IMR-90 (cell line): Measurements from ENCODE around the gene SLC2A6. TPM values are rescaled to one million over a fixed set of nuclear protein-coding genes. Genes with fewer than 3 reads are reported as not detected.
A peak's percentile ranks its signal among the peaks of the same experiment; 100 is the strongest.

Source experiments
- ATAC-seq: fragments of 200-7000 bp; cut with Tn5 transposase; 2 replicates; pipeline ENCODE4 v1.9.1; 2020; ENCODE audit warnings: low read depth, mild to moderate bottlenecking, moderate library complexity
- BruUV-seq: library from RNA; stranded (reverse); fragments of 400-500 nt; replicated peaks from 2 replicates; lab custom pipeline; 2021; lab: Mats Ljungman, UMichigan
- CTCF ChIA-PET: fragments of 300-600 bp; formaldehyde crosslinking; extraction: SDS; loops from one replicate; lab custom pipeline; 2021; ENCODE audit warnings: antibody characterized with exemption; lab: Yijun Ruan, JAX
- POLR2A ChIA-PET: fragments of 300-600 bp; sonication (Branson Sonifier 250); formaldehyde crosslinking; loops from one replicate; lab custom pipeline; 2022; ENCODE audit warnings: antibody characterized with exemption; ENCODE audit not compliant: unreplicated experiment; lab: Charles Lee
- DNase-seq: peaks from one replicate; pipeline ENCODE4 v3.0.0; 2013
- H2AFZ ChIP-seq: replicated peaks from 2 replicates; pipeline ENCODE3; 2013; ENCODE audit warnings: low read length, mild to moderate bottlenecking; ENCODE audit not compliant: poor library complexity
- H2AK5ac ChIP-seq: 2 replicates; pipeline ENCODE4 v1.6.1; 2013; ENCODE audit warnings: low read depth, low read length, inconsistent platforms
- H2AK9ac ChIP-seq: replicated peaks from 2 replicates; pipeline ENCODE3; 2013; ENCODE audit warnings: mild to moderate bottlenecking, low read depth, low read length, moderate library complexity; ENCODE audit not compliant: poor library complexity
- H2BK120ac ChIP-seq: 2 replicates; pipeline ENCODE4 v1.6.1; 2013; ENCODE audit warnings: low read depth, low read length, inconsistent platforms
- H2BK15ac ChIP-seq: 3 replicates; pipeline ENCODE4 v1.6.1; 2013; ENCODE audit warnings: low read depth, low read length, inconsistent platforms
- H2BK20ac ChIP-seq: 2 replicates; pipeline ENCODE4 v1.6.1; 2013; ENCODE audit warnings: low read depth, mild to moderate bottlenecking, inconsistent platforms, low read length, moderate library complexity
- H2BK5ac ChIP-seq: 2 replicates; pipeline ENCODE4 v1.6.1; 2013; ENCODE audit warnings: mild to moderate bottlenecking, low read depth, low read length, inconsistent platforms; ENCODE audit not compliant: poor library complexity, severe bottlenecking
- H3K14ac ChIP-seq: replicated peaks from 2 replicates; pipeline ENCODE4 v1.6.1; 2013; ENCODE audit warnings: low read depth, low read length, inconsistent platforms
- H3K18ac ChIP-seq: 2 replicates; pipeline ENCODE4 v1.6.1; 2013; ENCODE audit warnings: low read depth, low read length, control low read depth
- H3K23ac ChIP-seq: 2 replicates; pipeline ENCODE4 v1.6.1; 2013; ENCODE audit warnings: low read depth, low read length, inconsistent platforms
- H3K27ac ChIP-seq: 2 replicates; pipeline ENCODE4 v1.5.1; 2013; ENCODE audit warnings: mild to moderate bottlenecking, control low read depth, low read length; ENCODE audit not compliant: insufficient read depth
- H3K27me3 ChIP-seq: 2 replicates; pipeline ENCODE4 v1.6.1; 2013; ENCODE audit warnings: low read length; ENCODE audit not compliant: control insufficient read depth, insufficient read depth
- H3K36me3 ChIP-seq: 2 replicates; pipeline ENCODE4 v1.6.1; 2013; ENCODE audit warnings: low read length, mixed read lengths; ENCODE audit not compliant: control insufficient read depth, insufficient read depth
- H3K4ac ChIP-seq: 2 replicates; pipeline ENCODE4 v1.6.1; 2013; ENCODE audit warnings: low read depth, low read length, inconsistent platforms
- H3K4me1 ChIP-seq: 2 replicates; pipeline ENCODE4 v1.6.1; 2013; ENCODE audit warnings: low read length, mixed read lengths; ENCODE audit not compliant: control insufficient read depth, insufficient read depth
- H3K4me2 ChIP-seq: 2 replicates; pipeline ENCODE4 v1.6.1; 2013; ENCODE audit warnings: low read depth, mild to moderate bottlenecking, control low read depth, low read length, moderate library complexity
- H3K4me3 ChIP-seq: 2 replicates; pipeline ENCODE4 v1.5.1; 2013; ENCODE audit warnings: low read depth, mild to moderate bottlenecking, control low read depth, low read length, moderate library complexity; ENCODE audit not compliant: insufficient read depth
- H3K56ac ChIP-seq: 2 replicates; pipeline ENCODE4 v1.6.1; 2013; ENCODE audit warnings: low read length, inconsistent platforms; ENCODE audit not compliant: insufficient read depth; ENCODE audit errors: extremely low read depth
- H3K79me1 ChIP-seq, 2 experiments: 2 replicates each; pipeline ENCODE4 v1.6.1; 2013; ENCODE audit warnings: low read length in 2 of 2, inconsistent platforms in 1 of 2, low read depth in 1 of 2
- H3K9ac ChIP-seq: 2 replicates; pipeline ENCODE4 v1.6.1; 2013; ENCODE audit warnings: low read depth, low read length, control low read depth
- H3K9me1 ChIP-seq: 2 replicates; pipeline ENCODE4 v1.6.1; 2013; ENCODE audit warnings: low read length, inconsistent platforms; ENCODE audit not compliant: insufficient read depth
- H3K9me3 ChIP-seq: 2 replicates; pipeline ENCODE4 v1.6.1; 2013; ENCODE audit warnings: low read length; ENCODE audit not compliant: control insufficient read depth, insufficient read depth
- H4K20me1 ChIP-seq: 2 replicates; pipeline ENCODE4 v1.6.1; 2013; ENCODE audit warnings: low read length, inconsistent platforms; ENCODE audit not compliant: insufficient read depth
- H4K5ac ChIP-seq: 2 replicates; pipeline ENCODE4 v1.6.1; 2013; ENCODE audit warnings: mild to moderate bottlenecking, low read depth, low read length, control low read depth
- H4K8ac ChIP-seq, 2 experiments: 2 replicates each; pipeline ENCODE4 v1.6.1; 2013; ENCODE audit warnings: low read depth in 2 of 2, low read length in 2 of 2, control low read depth in 1 of 2, inconsistent platforms in 1 of 2
- H4K91ac ChIP-seq: 2 replicates; pipeline ENCODE4 v1.6.1; 2013; ENCODE audit warnings: low read depth, low read length, inconsistent platforms; ENCODE audit not compliant: insufficient read depth
- CEBPB ChIP-seq: IDR thresholded peaks from 2 replicates; pipeline ENCODE4 v1.6.1; 2012; ENCODE audit warnings: low read depth, low read length, improper control_type of control experiment
- CHD1 ChIP-seq: IDR thresholded peaks from 2 replicates; pipeline ENCODE4 v1.6.1; 2012; ENCODE audit warnings: low read depth, low read length, improper control_type of control experiment
- ELK1 ChIP-seq: fragments of 150-350 bp; IDR thresholded peaks from 2 replicates; pipeline ENCODE4 v1.6.1; 2016; ENCODE audit warnings: low read depth, mild to moderate bottlenecking, low read length, moderate library complexity, borderline replicate concordance
- FOS ChIP-seq: fragments of 150-350 bp; IDR thresholded peaks from 2 replicates; pipeline ENCODE4 v1.6.1; 2016; ENCODE audit warnings: low read depth, low read length
- MAFK ChIP-seq: IDR thresholded peaks from 2 replicates; pipeline ENCODE4 v1.6.1; 2012; ENCODE audit warnings: low read depth, low read length, improper control_type of control experiment
- MAZ ChIP-seq: IDR thresholded peaks from 2 replicates; pipeline ENCODE4 v1.6.1; 2012; ENCODE audit warnings: low read depth, mild to moderate bottlenecking, low read length, improper control_type of control experiment, moderate library complexity, borderline replicate concordance
- MXI1 ChIP-seq: IDR thresholded peaks from 2 replicates; pipeline ENCODE4 v1.6.1; 2012; ENCODE audit warnings: low read depth, mild to moderate bottlenecking, low read length, moderate library complexity, borderline replicate concordance
- NFE2L2 ChIP-seq: fragments of 150-350 bp; IDR thresholded peaks from 2 replicates; pipeline ENCODE4 v1.6.1; 2016; ENCODE audit warnings: low read depth, mild to moderate bottlenecking, low read length
- POLR2A ChIP-seq: IDR thresholded peaks from 2 replicates; pipeline ENCODE4 v1.6.1; 2012; ENCODE audit warnings: mild to moderate bottlenecking, low read depth, low read length
- RAD21 ChIP-seq: IDR thresholded peaks from 2 replicates; pipeline ENCODE4 v1.6.1; 2012; ENCODE audit warnings: low read length, improper control_type of control experiment
- RCOR1 ChIP-seq: IDR thresholded peaks from 2 replicates; pipeline ENCODE4 v1.6.1; 2012; ENCODE audit warnings: mild to moderate bottlenecking, low read length, improper control_type of control experiment; ENCODE audit not compliant: insufficient replicate concordance
- RFX5 ChIP-seq: IDR thresholded peaks from 2 replicates; pipeline ENCODE4 v1.8.0; 2012; ENCODE audit warnings: low read depth, mild to moderate bottlenecking, low read length, moderate library complexity
- WGBS, 2 experiments: methylation state at CpG; one replicate each; pipeline versions ENCODE4 v1.1.5 to v1.1.7; 2013; ENCODE audit warnings: missing lambda C conversion rate in 2 of 2; ENCODE audit not compliant: insufficient read length in 1 of 2; ENCODE audit errors: extremely low coverage in 2 of 2; 5-methylcytosine and 5-hydroxymethylcytosine counted together
- dilution Hi-C: fragments of 300-500 bp; cut with HindIII; formaldehyde crosslinking; loops from one replicate; pipeline ENCODE4 v1.14.3; 2018; ENCODE audit warnings: low sequenced_read_pairs; ENCODE audit not compliant: unreplicated experiment
- in situ Hi-C: fragments of 300-500 bp; cut with MboI; formaldehyde crosslinking; loops from 3 replicates; pipeline ENCODE4 v1.14.3; 2019; ENCODE audit warnings: low sequenced_read_pairs, inconsistent platforms, mixed read lengths
- intact Hi-C: fragments of 100-400 bp; cut with micrococcal nuclease; formaldehyde crosslinking; loops from 2 replicates; pipeline ENCODE4 v1.10.0; 2022
- polyA plus RNA-seq, 3 experiments: library from polyadenylated mRNA; depleted of rRNA; stranded (reverse); fragments of >200 nt; gene quantifications; 2 replicates each; pipeline ENCODE4 v1.2.3, GENCODE V29; 2012; ENCODE audit warnings: low replicate concordance in 1 of 3
- total RNA-seq: library from RNA; depleted of rRNA; stranded (reverse); fragments of >200 nt; gene quantifications from 2 replicates; pipeline ENCODE4 v1.2.3, GENCODE V29; 2012
- TF ChIP-seq, protein P1 (sequence below): fragments of 150-350 bp; IDR thresholded peaks from 2 replicates; pipeline ENCODE4 v1.6.1; 2017; ENCODE audit warnings: mild to moderate bottlenecking, antibody characterized with exemption, low read length, low read depth
- TF ChIP-seq, protein P2 (sequence below): conservative IDR thresholded peaks from 2 replicates; pipeline ENCODE4 v1.5.1; 2012; ENCODE audit warnings: mild to moderate bottlenecking, low read depth, low read length, improper control_type of control experiment

SLC2A6 gene
- total and polyA plus RNA-seq, 2 of the 4 experiments (the other 2 are of a cell fraction): 2.9 to 8.5 TPM

GRCh38 chr9:133495327-133496293 is 16.7 kb upstream of the SLC2A6 start:
- intact Hi-C loops: no loop called here
- H3K4me1 ChIP-seq: peaks cover 2% of the 10 kb centered on the region; the same call in 1 of the 2 replicates
- H3K23ac ChIP-seq: no peak overlapping the region
- peak overlapping the region; percentile 11 for H2AK9ac ChIP-seq
- in situ Hi-C loops: loop anchor here (25.0 kb wide), 1 partner anchor 458 kb away; the partner anchor contains the start of gene GTF3C5
- ATAC-seq (no peak), DNase-seq (no peak)
- POLR2A ChIA-PET: no interaction called here
- peaks cover 63% of the 10 kb centered on the region for H3K27me3 ChIP-seq
- H4K8ac ChIP-seq: no peak overlapping the region
- no peaks in the 10 kb centered on the region for H3K79me1 ChIP-seq
- CTCF ChIA-PET: no interaction called here
- no peak overlapping the region for H2AK5ac ChIP-seq
- H4K5ac ChIP-seq: no peak overlapping the region
- WGBS, 2 experiments: 94% methylated on average over 15 of the region's 24 CpGs; no CpG with 5 or more reads in 1 of the 2 experiments
- no TSS peak for BruUV-seq
- peaks cover 5% of the 10 kb centered on the region; the same call in 1 of the 2 replicates for H3K9me1 ChIP-seq
- no peak overlapping the region for H3K9ac ChIP-seq
- H2BK120ac ChIP-seq: no peak overlapping the region
- dilution Hi-C loops: no loop called here
- H2AFZ ChIP-seq: no peak overlapping the region
- H3K18ac ChIP-seq: no peak overlapping the region
- no peak overlapping the region for H3K56ac ChIP-seq
- H2BK5ac ChIP-seq: no peak overlapping the region
- H3K4me2 ChIP-seq: no peak overlapping the region
- H3K14ac ChIP-seq: no peak overlapping the region
- no peak overlapping the region for H4K91ac ChIP-seq
- H3K36me3 ChIP-seq: no peaks in the 10 kb centered on the region
- no peak overlapping the region for H3K27ac ChIP-seq
- H2BK20ac ChIP-seq: no peak overlapping the region
- H4K20me1 ChIP-seq: no peaks in the 10 kb centered on the region
- H3K4me3 ChIP-seq: no peak overlapping the region
- H2BK15ac ChIP-seq: no peak overlapping the region
- H3K4ac ChIP-seq: no peak overlapping the region
- no peaks in the 10 kb centered on the region; the same call in 1 of the 2 replicates for H3K9me3 ChIP-seq
- no peak for TF ChIP-seq FOS
- TF ChIP-seq MAFK: no peak
- no peak for TF ChIP-seq CEBPB
- TF ChIP-seq, protein P1, sequence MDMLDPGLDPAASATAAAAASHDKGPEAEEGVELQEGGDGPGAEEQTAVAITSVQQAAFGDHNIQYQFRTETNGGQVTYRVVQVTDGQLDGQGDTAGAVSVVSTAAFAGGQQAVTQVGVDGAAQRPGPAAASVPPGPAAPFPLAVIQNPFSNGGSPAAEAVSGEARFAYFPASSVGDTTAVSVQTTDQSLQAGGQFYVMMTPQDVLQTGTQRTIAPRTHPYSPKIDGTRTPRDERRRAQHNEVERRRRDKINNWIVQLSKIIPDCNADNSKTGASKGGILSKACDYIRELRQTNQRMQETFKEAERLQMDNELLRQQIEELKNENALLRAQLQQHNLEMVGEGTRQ: no peak
- TF ChIP-seq, protein P2, sequence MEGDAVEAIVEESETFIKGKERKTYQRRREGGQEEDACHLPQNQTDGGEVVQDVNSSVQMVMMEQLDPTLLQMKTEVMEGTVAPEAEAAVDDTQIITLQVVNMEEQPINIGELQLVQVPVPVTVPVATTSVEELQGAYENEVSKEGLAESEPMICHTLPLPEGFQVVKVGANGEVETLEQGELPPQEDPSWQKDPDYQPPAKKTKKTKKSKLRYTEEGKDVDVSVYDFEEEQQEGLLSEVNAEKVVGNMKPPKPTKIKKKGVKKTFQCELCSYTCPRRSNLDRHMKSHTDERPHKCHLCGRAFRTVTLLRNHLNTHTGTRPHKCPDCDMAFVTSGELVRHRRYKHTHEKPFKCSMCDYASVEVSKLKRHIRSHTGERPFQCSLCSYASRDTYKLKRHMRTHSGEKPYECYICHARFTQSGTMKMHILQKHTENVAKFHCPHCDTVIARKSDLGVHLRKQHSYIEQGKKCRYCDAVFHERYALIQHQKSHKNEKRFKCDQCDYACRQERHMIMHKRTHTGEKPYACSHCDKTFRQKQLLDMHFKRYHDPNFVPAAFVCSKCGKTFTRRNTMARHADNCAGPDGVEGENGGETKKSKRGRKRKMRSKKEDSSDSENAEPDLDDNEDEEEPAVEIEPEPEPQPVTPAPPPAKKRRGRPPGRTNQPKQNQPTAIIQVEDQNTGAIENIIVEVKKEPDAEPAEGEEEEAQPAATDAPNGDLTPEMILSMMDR: no peak
- no peak for TF ChIP-seq CHD1
- no peak for TF ChIP-seq RFX5
- TF ChIP-seq MAZ: no peak
- TF ChIP-seq POLR2A: no peak
- no peak for TF ChIP-seq RAD21
- no peak for TF ChIP-seq NFE2L2
- no peak for TF ChIP-seq ELK1
- no peak for TF ChIP-seq RCOR1
- TF ChIP-seq MXI1: no peak
